Measurements from ENCODE around the gene ACTA2.

The ACTA2 gene

DNA sequence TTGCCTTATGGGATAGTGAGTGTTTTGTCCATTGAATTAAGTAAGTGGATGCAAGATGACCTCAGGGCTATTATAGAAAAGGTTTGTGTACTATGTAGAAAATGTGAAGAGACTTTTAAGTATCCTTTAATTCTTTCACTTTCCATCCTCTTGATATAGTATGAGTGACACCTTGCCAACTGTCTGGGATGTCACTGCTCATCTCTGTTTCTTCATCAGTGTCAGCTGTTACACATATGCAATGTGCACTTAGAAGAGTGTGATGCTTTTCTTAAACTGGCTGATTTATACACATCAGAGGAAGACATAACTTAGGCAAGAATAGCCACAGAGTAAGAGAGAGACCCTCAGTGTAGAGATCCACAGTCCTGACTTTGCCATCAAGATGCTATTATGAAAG, 8.7 kb upstream of the ACTA2 start:
- Histone ChIP-seq H3K79me2 (ENCODE audit: insufficient read depth, low read length) (no peaks in the 10 kb centered on the region), H4K20me1 (ENCODE audit: insufficient read depth, low read length) (no peaks in the 10 kb centered on the region), H3K4me2 (ENCODE audit: low read length) (no peak overlapping the region), H3K9me2 (ENCODE audit: low read depth, low read length) (no peaks in the 10 kb centered on the region), H3K36me3 (ENCODE audit: insufficient read depth, low read length) (no peaks in the 10 kb centered on the region), H3K9me3 (ENCODE audit: low read length) (no peaks in the 10 kb centered on the region), H2AFZ (ENCODE audit: low read length) (no peak overlapping the region), H3K4me3 (ENCODE audit: low read depth, low read length, poor library complexity, severe bottlenecking) (no peak overlapping the region), H3K27ac (ENCODE audit: low read depth, low read length, poor library complexity, severe bottlenecking) (no peak overlapping the region), H3K27me3 (ENCODE audit: insufficient read depth, low read length) (no peaks in the 10 kb centered on the region), H3K4me1 (ENCODE audit: insufficient read depth, low read length, severe bottlenecking) (no peaks in the 10 kb centered on the region), H3K9ac (ENCODE audit: low read length) (no peak overlapping the region), H3F3A (ENCODE audit: insufficient read depth, low read length) (no peaks in the 10 kb centered on the region)
- TF ChIP-seq EZH2 (IDR thresholded peaks at IDR 0.05; ENCODE audit: borderline replicate concordance, low read length) = no peak
- TF ChIP-seq, protein P1, sequence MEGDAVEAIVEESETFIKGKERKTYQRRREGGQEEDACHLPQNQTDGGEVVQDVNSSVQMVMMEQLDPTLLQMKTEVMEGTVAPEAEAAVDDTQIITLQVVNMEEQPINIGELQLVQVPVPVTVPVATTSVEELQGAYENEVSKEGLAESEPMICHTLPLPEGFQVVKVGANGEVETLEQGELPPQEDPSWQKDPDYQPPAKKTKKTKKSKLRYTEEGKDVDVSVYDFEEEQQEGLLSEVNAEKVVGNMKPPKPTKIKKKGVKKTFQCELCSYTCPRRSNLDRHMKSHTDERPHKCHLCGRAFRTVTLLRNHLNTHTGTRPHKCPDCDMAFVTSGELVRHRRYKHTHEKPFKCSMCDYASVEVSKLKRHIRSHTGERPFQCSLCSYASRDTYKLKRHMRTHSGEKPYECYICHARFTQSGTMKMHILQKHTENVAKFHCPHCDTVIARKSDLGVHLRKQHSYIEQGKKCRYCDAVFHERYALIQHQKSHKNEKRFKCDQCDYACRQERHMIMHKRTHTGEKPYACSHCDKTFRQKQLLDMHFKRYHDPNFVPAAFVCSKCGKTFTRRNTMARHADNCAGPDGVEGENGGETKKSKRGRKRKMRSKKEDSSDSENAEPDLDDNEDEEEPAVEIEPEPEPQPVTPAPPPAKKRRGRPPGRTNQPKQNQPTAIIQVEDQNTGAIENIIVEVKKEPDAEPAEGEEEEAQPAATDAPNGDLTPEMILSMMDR (IDR thresholded peaks at IDR 0.05; ENCODE audit: low read length) = no peak

DNA sequence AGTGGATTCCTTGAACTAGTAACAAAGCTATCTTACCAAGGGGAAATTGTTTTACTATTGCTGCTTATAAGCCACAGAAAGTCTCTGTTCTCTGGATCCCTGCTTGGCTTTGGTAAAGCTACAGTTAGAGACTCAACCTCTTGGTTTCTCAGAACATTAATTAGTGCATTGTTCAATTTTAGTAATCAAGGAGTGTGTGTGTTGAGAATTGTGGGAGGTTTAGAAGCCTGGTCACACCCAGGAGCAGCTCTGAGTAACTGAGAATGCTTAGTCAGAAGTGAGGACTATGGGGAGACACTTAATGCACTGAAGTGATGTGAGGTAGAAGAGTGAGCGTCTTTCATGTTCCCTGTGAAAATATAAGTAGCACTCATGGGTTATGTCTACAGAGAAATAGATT, 8.2 kb upstream of the ACTA2 start:
- Histone ChIP-seq H3K9ac (ENCODE audit: low read length) (no peak overlapping the region), H3K4me1 (ENCODE audit: insufficient read depth, low read length, severe bottlenecking) (no peaks in the 10 kb centered on the region), H3K27ac (ENCODE audit: low read depth, low read length, poor library complexity, severe bottlenecking) (no peak overlapping the region), H3K4me2 (ENCODE audit: low read length) (no peak overlapping the region), H3K27me3 (ENCODE audit: insufficient read depth, low read length) (no peaks in the 10 kb centered on the region), H2AFZ (ENCODE audit: low read length) (no peak overlapping the region), H4K20me1 (ENCODE audit: insufficient read depth, low read length) (no peaks in the 10 kb centered on the region), H3K9me2 (ENCODE audit: low read depth, low read length) (no peaks in the 10 kb centered on the region), H3F3A (ENCODE audit: insufficient read depth, low read length) (no peaks in the 10 kb centered on the region), H3K4me3 (ENCODE audit: low read depth, low read length, poor library complexity, severe bottlenecking) (no peak overlapping the region), H3K36me3 (ENCODE audit: insufficient read depth, low read length) (no peaks in the 10 kb centered on the region), H3K79me2 (ENCODE audit: insufficient read depth, low read length) (no peaks in the 10 kb centered on the region), H3K9me3 (ENCODE audit: low read length) (no peaks in the 10 kb centered on the region)
- TF ChIP-seq, protein P1 (IDR thresholded peaks at IDR 0.05; ENCODE audit: low read length) = no peak

DNA sequence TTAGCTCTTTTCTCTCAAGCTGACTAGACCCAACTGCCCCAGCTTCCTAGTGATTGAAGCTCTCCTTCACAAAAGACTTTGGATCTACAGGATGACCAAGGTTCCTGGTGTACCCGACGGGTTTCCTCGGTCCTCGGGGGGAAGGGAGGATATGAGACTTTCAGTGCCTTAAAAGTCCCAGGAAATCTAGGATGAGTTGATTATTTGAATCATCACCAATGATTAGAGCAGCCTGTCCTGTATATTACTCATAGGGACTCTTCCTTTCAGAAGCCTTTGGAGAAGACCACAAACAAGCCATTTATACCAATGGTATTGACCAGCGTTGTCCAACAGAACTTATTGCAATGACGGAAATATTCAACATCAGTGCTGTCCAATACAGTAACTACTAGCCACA, 6.1 kb upstream of the ACTA2 start:
- Histone ChIP-seq H3K9ac (ENCODE audit: low read length) (no peak overlapping the region), H3K4me3 (ENCODE audit: low read depth, low read length, poor library complexity, severe bottlenecking) (no peak overlapping the region)
- TF ChIP-seq, protein P1 (IDR thresholded peaks at IDR 0.05; ENCODE audit: low read length) = no peak
- TF ChIP-seq EZH2 (IDR thresholded peaks at IDR 0.05; ENCODE audit: borderline replicate concordance, low read length) = no peak

More for the DNA sequence above, 6.1 kb upstream of the ACTA2 start:
- Histone ChIP-seq H3K4me1 (ENCODE audit: insufficient read depth, low read length, severe bottlenecking) (no peaks in the 10 kb centered on the region), H2AFZ (ENCODE audit: low read length) (no peak overlapping the region), H3K27me3 (ENCODE audit: insufficient read depth, low read length) (no peaks in the 10 kb centered on the region), H3K36me3 (ENCODE audit: insufficient read depth, low read length) (no peaks in the 10 kb centered on the region), H3K27ac (ENCODE audit: low read depth, low read length, poor library complexity, severe bottlenecking) (no peak overlapping the region), H3K79me2 (ENCODE audit: insufficient read depth, low read length) (no peaks in the 10 kb centered on the region), H3K9me3 (ENCODE audit: low read length) (no peaks in the 10 kb centered on the region), H3F3A (ENCODE audit: insufficient read depth, low read length) (no peaks in the 10 kb centered on the region), H3K4me2 (ENCODE audit: low read length) (no peak overlapping the region), H3K9me2 (ENCODE audit: low read depth, low read length) (no peaks in the 10 kb centered on the region), H4K20me1 (ENCODE audit: insufficient read depth, low read length) (no peaks in the 10 kb centered on the region)
